Heart left ventricle (tissue), 16 donors: ENCODE measurements around the gene L3HYPDH. TPM values are rescaled to one million over a fixed set of nuclear protein-coding genes. Genes with fewer than 3 reads are reported as not detected.
A peak's percentile ranks its signal among the peaks of the same experiment; 100 is the strongest.

Source experiments
- ATAC-seq, 4 donors: fragments of 200-7000 bp; cut with Tn5 transposase; one replicate each; pipeline ENCODE4 v1.9.1; 2020 to 2022; ENCODE audit warnings: moderate library complexity in 4 of 4, mild to moderate bottlenecking in 3 of 4, moderate number of reproducible peaks in 1 of 4
- DNase-seq, 5 donors: peaks; one replicate each; pipeline ENCODE4 v3.0.0-alpha.2; 2020
- H3K27ac ChIP-seq, 12 donors: fragments of 200-600 bp; sonication (generic) in 4 of 12; one replicate each; pipeline versions ENCODE4 v1.5.0 to v1.8.0; 2016 to 2022; ENCODE audit warnings: mild to moderate bottlenecking in 2 of 12
- H3K27me3 ChIP-seq, 9 donors: fragments of 200-600 bp; sonication (generic) in 2 of 9; one replicate each; pipeline versions ENCODE4 v1.5.1 to v1.8.0; 2016 to 2022; ENCODE audit warnings: mild to moderate bottlenecking in 3 of 9
- H3K36me3 ChIP-seq, 9 donors: fragments of 200-600 bp; sonication (generic) in 2 of 9; one replicate each; pipeline versions ENCODE4 v1.5.0 to v1.8.0; 2018 to 2022; ENCODE audit warnings: mild to moderate bottlenecking in 2 of 9
- H3K4me1 ChIP-seq, 12 donors: fragments of 200-600 bp; sonication (generic) in 4 of 12; one replicate each; pipeline versions ENCODE4 v1.5.0 to v1.8.0; 2016 to 2022; ENCODE audit warnings: mild to moderate bottlenecking in 3 of 12
- H3K4me3 ChIP-seq, 12 donors: fragments of 200-600 bp; sonication (generic) in 4 of 12; one replicate each; pipeline versions ENCODE4 v1.5.0 to v1.8.0; 2017 to 2022; ENCODE audit warnings: mild to moderate bottlenecking in 9 of 12, moderate library complexity in 4 of 12
- H3K9me3 ChIP-seq, 12 donors: fragments of 200-600 bp; sonication (generic) in 4 of 12; one replicate each; pipeline versions ENCODE4 v1.5.0 to v1.8.0; 2016 to 2022; ENCODE audit warnings: mild to moderate bottlenecking in 1 of 12
- POLR2A ChIP-seq, 2 donors: fragments of 450-650 bp; IDR thresholded peaks; one replicate each; pipeline ENCODE4 v1.6.1; 2017; ENCODE audit warnings: antibody characterized with exemption in 2 of 2, mild to moderate bottlenecking in 2 of 2, moderate library complexity in 2 of 2
- WGBS, 4 donors: extraction: QIAGEN DNeasy Blood & Tissue Kit in 2 of 4; methylation state at CpG; one replicate each; pipeline versions ENCODE4 v1.1.5 to v1.1.7; 2013 to 2018; 5-methylcytosine and 5-hydroxymethylcytosine counted together
- intact Hi-C, 10 donors: fragments of 100-400 bp; cut with DNase I; formaldehyde crosslinking; loops; one replicate each; pipeline versions ENCODE4 v1.11.1 to v1.14.2; 2022
- polyA plus RNA-seq, 2 donors: library from polyadenylated mRNA; stranded (reverse); fragments of 200-250 nt; gene quantifications; one replicate each; pipeline ENCODE4 v1.2.3, GENCODE V29; 2013
- total RNA-seq, 9 donors: library from RNA; depleted of rRNA in 2 of 9; stranded (reverse); fragments of >200 nt in 2 of 9; fragmentation: NEBNext Ultra II Directional in 3 of 9; extraction: Animal tissue kit (Norgen Biotek cat#: 25700) in 3 of 9; gene quantifications; one replicate each; pipeline versions ENCODE4 v1.1.0 to v1.2.4, GENCODE V29; 2016 to 2023
- TF ChIP-seq, protein P1 (sequence below), 12 donors: fragments of 200-600 bp; sonication (generic) in 4 of 12; IDR thresholded peaks; one replicate each; pipeline versions ENCODE4 v1.5.0 to v1.8.0; 2018 to 2022; ENCODE audit warnings: antibody characterized with exemption in 12 of 12, mild to moderate bottlenecking in 5 of 12
- donor health status: ischemic (EF 13 %, LVEDD 7.1; RV severe dilation, severe dysfunction).
- donor health status: healthy with polysubstance abuse.
- donor health status: DM: no; HTN: yes; CAD: no.
- donor health status: DM: no; HTN: no; CAD: no.
- donor health status: ischemic (EF 25% LVEDD 6.9; RV normal size, moderate dysfunction).
- donor health status: ischemic (EF 25% LVEDD 5.7; RV mildly dilated, moderate dysfunction).
- donor health status: healthy.
- donor health status: DM: yes; HTN: yes; CAD: no.
- donor health status: ischemic (EF 35%, LVEDD 5.7; RV mildly dilated, moderate dysfunction).
- donor health status: nonischemic (EF 11% LVEDD 7.7; RV severe dilation, severe dysfunction).
- donor health status: DM: yes; HTN: yes; CAD: no.
- donor health status: PGD.
- donor health status: ischemic (EF 29% LVEDD 5.4; RV normal size, mild dysfunction).
- donor health status: nonischemic (EF 23%, LVEDD 6.1; RV moderate dilation, normal function).

The L3HYPDH gene
- total and polyA plus RNA-seq, 11 donors = 7.4 to 18.9 (median 14.1) TPM

DNA sequence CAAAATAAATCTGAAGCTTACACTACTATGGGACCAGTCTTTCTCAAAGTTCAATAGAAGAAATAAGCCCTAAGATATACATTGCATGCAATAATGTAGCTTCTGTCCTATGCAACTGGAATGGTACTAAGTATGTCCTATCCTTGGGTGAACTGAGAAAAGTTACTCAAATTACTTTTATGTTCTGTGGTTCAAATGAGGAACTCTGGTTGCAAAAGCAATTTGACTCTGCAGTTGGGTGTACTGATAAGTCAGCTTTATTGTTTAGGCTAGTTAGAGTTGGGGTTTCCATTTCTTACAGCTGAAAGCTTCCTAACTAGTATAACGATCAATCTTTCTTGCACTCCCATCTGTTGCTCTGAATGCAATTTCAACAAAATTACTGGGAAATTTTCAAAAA lies 48.2 kb downstream of the L3HYPDH start:
- DNase-seq = no peak
- H3K27ac ChIP-seq = no peak overlapping the region
- ATAC-seq = peak in 1 of 4 donors; percentile 20
- no peaks in the 10 kb centered on the region for H3K9me3 ChIP-seq
- no peaks in the 10 kb centered on the region for H3K36me3 ChIP-seq
- TF ChIP-seq, protein P1, sequence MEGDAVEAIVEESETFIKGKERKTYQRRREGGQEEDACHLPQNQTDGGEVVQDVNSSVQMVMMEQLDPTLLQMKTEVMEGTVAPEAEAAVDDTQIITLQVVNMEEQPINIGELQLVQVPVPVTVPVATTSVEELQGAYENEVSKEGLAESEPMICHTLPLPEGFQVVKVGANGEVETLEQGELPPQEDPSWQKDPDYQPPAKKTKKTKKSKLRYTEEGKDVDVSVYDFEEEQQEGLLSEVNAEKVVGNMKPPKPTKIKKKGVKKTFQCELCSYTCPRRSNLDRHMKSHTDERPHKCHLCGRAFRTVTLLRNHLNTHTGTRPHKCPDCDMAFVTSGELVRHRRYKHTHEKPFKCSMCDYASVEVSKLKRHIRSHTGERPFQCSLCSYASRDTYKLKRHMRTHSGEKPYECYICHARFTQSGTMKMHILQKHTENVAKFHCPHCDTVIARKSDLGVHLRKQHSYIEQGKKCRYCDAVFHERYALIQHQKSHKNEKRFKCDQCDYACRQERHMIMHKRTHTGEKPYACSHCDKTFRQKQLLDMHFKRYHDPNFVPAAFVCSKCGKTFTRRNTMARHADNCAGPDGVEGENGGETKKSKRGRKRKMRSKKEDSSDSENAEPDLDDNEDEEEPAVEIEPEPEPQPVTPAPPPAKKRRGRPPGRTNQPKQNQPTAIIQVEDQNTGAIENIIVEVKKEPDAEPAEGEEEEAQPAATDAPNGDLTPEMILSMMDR (IDR thresholded peaks at IDR 0.05) = no peak
- TF ChIP-seq POLR2A (IDR thresholded peaks at IDR 0.05) = no peak
- peaks cover 0 to 38% (median 6%) of the 10 kb centered on the region in 12 donors for H3K4me1 ChIP-seq
- no peak overlapping the region for H3K4me3 ChIP-seq
- 81 to 95% (median 91%) methylated on average over 1 of the region's 1 CpG for WGBS, 4 donors
- intact Hi-C loops = no loop called here
- H3K27me3 ChIP-seq = no peaks in the 10 kb centered on the region

DNA sequence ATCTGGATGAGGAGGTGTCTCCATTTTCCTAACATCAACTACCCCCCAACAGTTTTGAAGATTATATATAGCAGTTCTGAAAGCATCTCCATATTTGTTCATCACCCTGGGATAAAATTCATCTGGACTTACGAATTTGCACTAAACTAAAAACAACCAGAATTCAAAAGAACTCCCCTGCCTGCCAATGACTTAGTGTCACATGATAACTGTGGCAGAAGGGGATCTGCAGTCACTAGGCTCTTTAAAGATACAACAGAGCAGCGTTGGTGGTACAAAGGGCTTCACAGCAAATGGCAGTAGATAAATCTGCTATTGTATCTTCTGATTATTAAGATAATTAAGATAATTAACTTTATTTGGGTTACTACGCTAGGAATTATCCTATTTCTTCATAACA lies 49.1 kb downstream of the L3HYPDH start:
- TF ChIP-seq, protein P1 (IDR thresholded peaks at IDR 0.05) = no peak
- no peak for TF ChIP-seq POLR2A (IDR thresholded peaks at IDR 0.05)
- intact Hi-C loops = no loop called here
- Histone ChIP-seq H3K27me3 (no peaks in the 10 kb centered on the region), H3K4me1 (peaks cover 0 to 39% (median 7%) of the 10 kb centered on the region in 12 donors), H3K4me3 (no peak overlapping the region), H3K36me3 (no peaks in the 10 kb centered on the region), H3K27ac (no peak overlapping the region), H3K9me3 (no peaks in the 10 kb centered on the region)
- ATAC-seq = no peak
- WGBS, 4 donors = 66 to 81% (median 71%) methylated on average over 3 of the region's 3 CpGs
- no peak for DNase-seq

GRCh38 chr14:59429790-59430189 lies 54.4 kb downstream of the L3HYPDH start:
- peak overlapping the region in 4 of 12 donors; percentile 6 to 34 (median 18) for H3K27ac ChIP-seq
- DNase-seq (no peak), ATAC-seq (peak in 3 of 4 donors; percentile 9 to 32 (median 28))
- no peaks in the 10 kb centered on the region for H3K9me3 ChIP-seq
- no peaks in the 10 kb centered on the region for H3K36me3 ChIP-seq
- no peaks in the 10 kb centered on the region for H3K27me3 ChIP-seq
- H3K4me1 ChIP-seq = peaks cover 0 to 52% (median 33%) of the 10 kb centered on the region in 12 donors
- 52 to 59% (median 56%) methylated on average over 4 of the region's 4 CpGs for WGBS, 4 donors
- intact Hi-C loops = loop anchor here (2.0 to 10.0 kb wide), 12 partner anchors 55 to 302 kb away; partner anchors contain the start of gene DAAM1 (in 7 of the 10)
- TF ChIP-seq POLR2A (IDR thresholded peaks at IDR 0.05) = no peak
- TF ChIP-seq, protein P1 (IDR thresholded peaks at IDR 0.05) = no peak
- H3K4me3 ChIP-seq = no peak overlapping the region

DNA sequence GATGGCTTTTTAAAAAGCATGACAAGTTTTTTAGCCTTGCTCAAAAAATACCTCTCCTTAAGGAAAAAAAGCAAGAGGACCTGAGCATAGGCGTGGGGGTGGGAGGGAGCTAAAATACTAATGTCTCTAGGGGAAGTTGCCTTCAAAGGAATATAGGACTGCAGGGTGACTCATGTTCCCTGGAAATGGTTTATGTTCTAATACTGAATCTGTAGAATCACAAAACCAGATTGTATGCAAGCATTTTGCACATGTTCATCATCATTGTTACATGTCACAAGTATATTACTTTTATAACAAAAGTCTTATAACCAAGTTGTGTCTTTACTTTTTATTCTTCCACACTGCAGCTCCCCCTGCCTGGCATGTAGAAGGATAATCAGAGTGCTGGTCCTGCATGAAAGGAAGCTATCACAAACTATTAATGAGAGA lies 55.6 kb downstream of the L3HYPDH start:
- intact Hi-C loops = loop anchor here (1.0 to 10.0 kb wide), 12 partner anchors 54 to 301 kb away; partner anchors contain the start of gene DAAM1 (in 6 of the 10)
- ATAC-seq (peak in 2 of 4 donors; percentile 17 to 27), DNase-seq (no peak)
- WGBS, 4 donors = 53 to 67% (median 59%) methylated on average over 1 of the region's 1 CpG
- TF ChIP-seq, protein P1 (IDR thresholded peaks at IDR 0.05) = peak in 11 of 12 donors; percentile 11 to 64 (median 39)
- TF ChIP-seq POLR2A (IDR thresholded peaks at IDR 0.05) = no peak
- Histone ChIP-seq H3K36me3 (no peaks in the 10 kb centered on the region), H3K9me3 (no peaks in the 10 kb centered on the region), H3K4me1 (peaks cover 0 to 64% (median 35%) of the 10 kb centered on the region in 12 donors), H3K4me3 (no peak overlapping the region), H3K27ac (peak overlapping the region in 11 of 12 donors; percentile 44 to 79 (median 63)), H3K27me3 (no peaks in the 10 kb centered on the region)
